HL-60 (cell line): ENCODE measurements around the gene DIAPH2.
"Not testable (repeated sequence)": the region's sequence is repeated elsewhere in the genome, so short reads cannot be mapped to it uniquely, and the experiment has no call there.

ENCODE experiments used
- DNase-seq, 2 experiments: peaks; one replicate each; pipeline ENCODE4 v3.0.0-alpha.2; 2010 to 2020; ENCODE audit warnings: low read depth in 1 of 2, low spot score in 1 of 2
- H3K27ac ChIP-seq: fragments of 250-450 bp; sonication (Bioruptor Pico); replicated peaks from 2 replicates; pipeline ENCODE4 v1.5.1; 2020; ENCODE audit warnings: mild to moderate bottlenecking, moderate library complexity
- H3K27me3 ChIP-seq: fragments of 250-450 bp; sonication (Bioruptor Pico); 2 replicates; pipeline ENCODE4 v1.5.1; 2021; ENCODE audit warnings: mild to moderate bottlenecking, moderate library complexity; ENCODE audit not compliant: insufficient read depth, poor library complexity, severe bottlenecking
- H3K4me3 ChIP-seq: replicated peaks from 2 replicates; pipeline ENCODE4 v1.5.1; 2011; ENCODE audit warnings: mild to moderate bottlenecking, control low read depth, low read length; ENCODE audit not compliant: insufficient read depth
- CTCF ChIP-seq: IDR thresholded peaks from one replicate; pipeline ENCODE4 v1.5.1; 2011; ENCODE audit warnings: low read length, control low read depth, inconsistent platforms; ENCODE audit not compliant: insufficient read depth
- GABPA ChIP-seq: IDR thresholded peaks from 2 replicates; pipeline ENCODE4 v1.6.1; 2012; ENCODE audit warnings: low read depth
- POLR2AphosphoS5 ChIP-seq: IDR thresholded peaks from 2 replicates; pipeline ENCODE4 v1.6.1; 2012; ENCODE audit warnings: low read depth
- REST ChIP-seq: IDR thresholded peaks from 2 replicates; pipeline ENCODE4 v1.6.1; 2012; ENCODE audit warnings: low read depth; ENCODE audit not compliant: insufficient replicate concordance
- SPI1 ChIP-seq: IDR thresholded peaks from 2 replicates; pipeline ENCODE4 v1.6.1; 2012; ENCODE audit warnings: low read depth, mild to moderate bottlenecking, borderline replicate concordance

DIAPH2 gene

GRCh38 chrX:96846841-96847240 lies 162.2 kb downstream of the DIAPH2 start:
- Histone ChIP-seq H3K27ac (no peak overlapping the region), H3K27me3 (no peaks in the 10 kb centered on the region), H3K4me3 (no peak overlapping the region)
- TF ChIP-seq REST (no peak), CTCF (no peak), GABPA (no peak), SPI1 (no peak)
- no peak for DNase-seq

GRCh38 chrX:96859422-96859821 lies 174.8 kb downstream of the DIAPH2 start:
- DNase-seq, H3K27ac ChIP-seq, H3K4me3 ChIP-seq, H3K27me3 ChIP-seq: not testable (repeated sequence)

GRCh38 chrX:96861218-96861617 lies 176.6 kb downstream of the DIAPH2 start:
- H3K27me3 ChIP-seq, result no peaks in the 10 kb centered on the region
- H3K4me3 ChIP-seq, result no peak overlapping the region
- no peak overlapping the region for H3K27ac ChIP-seq
- no peak for DNase-seq
- TF ChIP-seq CTCF, result no peak
- peak; percentile 88 for TF ChIP-seq SPI1

GRCh38 chrX:96861661-96862060 lies 177.0 kb downstream of the DIAPH2 start:
- Histone ChIP-seq H3K27me3 (no peaks in the 10 kb centered on the region), H3K27ac (no peak overlapping the region), H3K4me3 (no peak overlapping the region)
- TF ChIP-seq REST (no peak), SPI1 (no peak), CTCF (no peak), GABPA (no peak), POLR2AphosphoS5 (no peak)
- no peak for DNase-seq
